HepG2 (cell line): ENCODE measurements around the gene KDM4B. TPM values are rescaled to one million over a fixed set of nuclear protein-coding genes. Genes with fewer than 3 reads are reported as not detected.

Experiments
- ATAC-seq: fragments of 200-7000 bp; cut with Tn5 transposase; 3 replicates; pipeline ENCODE4 v1.9.1; 2020; ENCODE audit warnings: mild to moderate bottlenecking, moderate library complexity
- BruUV-seq: library from RNA; stranded (reverse); fragments of 400-500 nt; replicated peaks from 2 replicates; lab custom pipeline; 2021; lab: Mats Ljungman, UMichigan
- CTCF ChIA-PET: fragments of 300-600 bp; formaldehyde crosslinking; extraction: SDS; loops from one replicate; lab custom pipeline; 2021; ENCODE audit warnings: low total read pairs, inconsistent platforms, low intra/inter-chr PET ratio; lab: Yijun Ruan, JAX
- POLR2A ChIA-PET: fragments of 350-600 bp; sonication (Branson Sonifier 250); formaldehyde crosslinking; loops from one replicate; lab custom pipeline; 2020; ENCODE audit warnings: antibody characterized with exemption, inconsistent platforms; lab: Yijun Ruan, JAX
- DNase-seq: peaks from one replicate; pipeline ENCODE4 v3.0.0-alpha.2; 2015; ENCODE audit warnings: low spot score
- FAIRE-seq: peaks from 3 replicates; lab custom pipeline; 2011; peaks lifted over from hg19 to GRCh38; lab: Jason Lieb, UNC
- H2AFZ ChIP-seq: one replicate; pipeline ENCODE4 v1.6.1; 2011; ENCODE audit warnings: low read length, inconsistent platforms
- H3K27ac ChIP-seq: fragments of 300-600 bp; 3 replicates; pipeline ENCODE4 v1.8.0; 2011; ENCODE audit warnings: mixed run types, mild to moderate bottlenecking, mixed read lengths, low read length, inconsistent platforms; ENCODE audit not compliant: insufficient read depth; ENCODE audit errors: extremely low read length
- H3K27me3 ChIP-seq, 2 experiments: fragments of 200-600 bp in 1 of 2; 2 replicates in 1 of 2; 3 replicates in 1 of 2; pipeline versions ENCODE4 v1.6.0 to v1.8.0; 2011; ENCODE audit warnings: low read length in 2 of 2, mild to moderate bottlenecking in 2 of 2, moderate library complexity in 2 of 2, inconsistent platforms in 1 of 2; ENCODE audit not compliant: insufficient read depth in 2 of 2, control insufficient read depth in 1 of 2
- H3K36me3 ChIP-seq, 2 experiments: fragments of 200-600 bp in 1 of 2; replicated peaks in 1 of 2; 2 replicates in 1 of 2; 3 replicates in 1 of 2; pipeline versions ENCODE4 v1.5.1 to v1.8.0; 2011; ENCODE audit warnings: low read length in 2 of 2, inconsistent platforms in 1 of 2; ENCODE audit not compliant: insufficient read depth in 2 of 2, control insufficient read depth in 1 of 2
- H3K4me1 ChIP-seq: 2 replicates; pipeline ENCODE4 v1.5.1; 2012; ENCODE audit warnings: low read length, inconsistent platforms; ENCODE audit not compliant: insufficient read depth
- H3K4me2 ChIP-seq: 2 replicates; pipeline ENCODE4 v1.6.0; 2011; ENCODE audit warnings: low read depth, low read length, inconsistent platforms
- H3K4me3 ChIP-seq, 3 experiments: fragments of 200-600 bp in 1 of 3; sonication (generic), shearing (Covaris generic) in 1 of 3; replicated peaks in 1 of 3; 2 replicates each; pipeline ENCODE4 v1.5.1; 2011 to 2016; ENCODE audit warnings: low read length in 3 of 3, inconsistent platforms in 2 of 3, low read depth in 2 of 3, mild to moderate bottlenecking in 2 of 3, control low read depth in 1 of 3, mixed read lengths in 1 of 3; ENCODE audit not compliant: insufficient read depth in 1 of 3
- H3K79me2 ChIP-seq: one replicate; pipeline ENCODE4 v1.6.1; 2011; ENCODE audit warnings: low read length, inconsistent platforms; ENCODE audit not compliant: insufficient read depth
- H3K9ac ChIP-seq: 2 replicates; pipeline ENCODE4 v1.6.0; 2011; ENCODE audit warnings: mild to moderate bottlenecking, low read depth, low read length, inconsistent platforms; ENCODE audit not compliant: insufficient read depth
- H3K9me3 ChIP-seq: 2 replicates; pipeline ENCODE4 v1.5.1; 2012; ENCODE audit warnings: mild to moderate bottlenecking, low read length
- H4K20me1 ChIP-seq: 2 replicates; pipeline ENCODE4 v1.6.0; 2011; ENCODE audit warnings: inconsistent platforms, mild to moderate bottlenecking, low read length, moderate library complexity; ENCODE audit not compliant: insufficient read depth
- AGO2 ChIP-seq: fragments of 200-400 bp; formaldehyde crosslinking; optimal IDR thresholded peaks from 2 replicates; pipeline ENCODE3; 2017; ENCODE audit warnings: mild to moderate bottlenecking, low read depth, low read length, moderate library complexity
- BORCS8-MEF2B ChIP-seq: sonication (generic); formaldehyde crosslinking; IDR thresholded peaks from 2 replicates; pipeline ENCODE4 v1.8.0; 2022; ENCODE audit warnings: mild to moderate bottlenecking, missing genetic modification reagents
- CBX5 ChIP-seq: sonication (generic); formaldehyde crosslinking; IDR thresholded peaks from 2 replicates; pipeline ENCODE4 v1.4.0; 2020; ENCODE audit warnings: missing genetic modification reagents, borderline replicate concordance
- FOXM1 ChIP-seq: sonication (generic); formaldehyde crosslinking; IDR thresholded peaks from 2 replicates; pipeline ENCODE4 v1.5.0; 2020; ENCODE audit warnings: missing genetic modification reagents
- HMGXB3 ChIP-seq: sonication (generic); formaldehyde crosslinking; IDR thresholded peaks from 2 replicates; pipeline ENCODE4 v1.4.0; 2020; ENCODE audit warnings: missing genetic modification reagents, borderline replicate concordance
- IRF2 ChIP-seq: IDR thresholded peaks from 2 replicates; pipeline ENCODE4 v1.6.1; 2018; ENCODE audit warnings: missing genetic modification reagents, missing compliant biosample characterization
- KMT2B ChIP-seq: IDR thresholded peaks from 2 replicates; pipeline ENCODE4 v1.6.1; 2016; ENCODE audit warnings: missing genetic modification reagents, missing compliant biosample characterization
- POLR2AphosphoS5 ChIP-seq: IDR thresholded peaks from 2 replicates; pipeline ENCODE4 v1.6.1; 2012; ENCODE audit warnings: low read depth, low read length
- RARA ChIP-seq: IDR thresholded peaks from 2 replicates; pipeline ENCODE4 v1.6.1; 2016; ENCODE audit warnings: missing genetic modification reagents, missing compliant biosample characterization
- ZFP41 ChIP-seq: sonication (generic); formaldehyde crosslinking; IDR thresholded peaks from 2 replicates; pipeline ENCODE4 v1.4.0; 2020; ENCODE audit warnings: mild to moderate bottlenecking, missing genetic modification reagents, borderline replicate concordance
- ZNF687 ChIP-seq: sonication (generic); formaldehyde crosslinking; IDR thresholded peaks from 2 replicates; pipeline ENCODE4 v1.5.1; 2020; ENCODE audit warnings: mild to moderate bottlenecking, missing genetic modification reagents, moderate library complexity
- WGBS: methylation state at CpG from one replicate; pipeline ENCODE4 v1.1.6; 2017; ENCODE audit warnings: low lambda C conversion rate; 5-methylcytosine and 5-hydroxymethylcytosine counted together
- in situ Hi-C: cut with HindIII; loops from 2 replicates; pipeline ENCODE4 v1.10.0; 2017; ENCODE audit warnings: low pct_unique_long_range_greater_than_20kb; ENCODE audit not compliant: extremely low pct_ligation_motif_present
- intact Hi-C: fragments of 100-400 bp; cut with micrococcal nuclease; formaldehyde crosslinking; loops from one replicate; pipeline ENCODE4 v1.10.0; 2022; ENCODE audit not compliant: unreplicated experiment
- polyA plus RNA-seq, 8 experiments: library from polyadenylated mRNA; depleted of rRNA in 3 of 8; stranded (reverse) in 7 of 8; unstranded in 1 of 8; fragments of >200 nt; fragmentation: Illumina TruSeq in 4 of 8; extraction: Trizol in 4 of 8; gene quantifications; 2 replicates each; pipeline versions ENCODE4 v1.2.1 to v1.2.3, GENCODE V29; 2011 to 2016; ENCODE audit warnings: low read depth in 4 of 8, missing spikeins in 1 of 8, mixed read lengths in 1 of 8; ENCODE audit not compliant: insufficient read depth in 1 of 8
- total RNA-seq, 5 experiments: library from RNA; depleted of rRNA; stranded (reverse); fragments of >200 nt; fragmentation: Illumina TruSeq; extraction: Trizol; gene quantifications; 2 replicates each; pipeline ENCODE4 v1.2.3, GENCODE V29; 2016; ENCODE audit warnings: low read depth in 1 of 5
- TF ChIP-seq, protein P1 (sequence below): sonication (generic); formaldehyde crosslinking; IDR thresholded peaks from 2 replicates; pipeline ENCODE4 v1.4.0; 2020; ENCODE audit warnings: missing genetic modification reagents

The KDM4B gene
- total and polyA plus RNA-seq, 2 of the 13 experiments (the other 11 are each of a cell fraction or from before 2014, with no cell fraction given): 4.9 to 14.6 TPM

DNA sequence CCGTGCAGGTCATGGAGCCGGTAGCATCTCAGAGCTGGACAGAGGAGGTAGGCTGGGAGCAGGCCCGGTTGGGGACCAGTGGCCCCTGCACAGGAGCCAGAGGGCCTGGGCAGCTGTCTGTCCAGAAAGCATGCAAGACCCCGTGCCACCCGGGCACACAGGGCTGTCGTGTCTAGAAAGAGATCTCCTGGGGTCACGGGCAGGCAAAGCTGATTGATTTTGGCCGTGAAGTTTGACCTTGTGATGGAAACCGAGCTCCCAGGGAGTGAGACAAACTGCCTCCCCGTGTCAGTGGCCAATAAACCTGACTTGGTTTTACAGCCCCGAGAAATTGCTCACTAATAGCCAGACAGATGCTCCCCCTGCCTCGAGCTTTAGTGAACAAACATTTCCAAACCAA, 98.8 kb downstream of the KDM4B start (continued):
- TF ChIP-seq HMGXB3 (CRISPR knock-in tag) (no peak), FOXM1 (CRISPR knock-in tag) (no peak), IRF2 (CRISPR knock-in tag) (no peak), CBX5 (CRISPR knock-in tag) (no peak), RARA (CRISPR knock-in tag) (peak; percentile 34; the same call in 1 of the 2 replicates)

GRCh38 chr19:5068233-5069072, 99.5 kb downstream of the KDM4B start:
- 86% methylated on average over 22 of the region's 39 CpGs for WGBS
- H3K4me2 ChIP-seq: peak overlapping the region; percentile 32; the same call in 1 of the 2 replicates
- H2AFZ ChIP-seq: no peak overlapping the region
- H4K20me1 ChIP-seq: peaks cover 12% of the 10 kb centered on the region; the same call in 1 of the 2 replicates
- no peaks in the 10 kb centered on the region for H3K27me3 ChIP-seq
- intact Hi-C loops (no loop called here), in situ Hi-C loops (no loop called here)
- FAIRE-seq (no peak), DNase-seq (peak; percentile 26), ATAC-seq (peak; percentile 65)
- no TSS peak for BruUV-seq
- peak overlapping the region; percentile 43 for H3K27ac ChIP-seq
- POLR2A ChIA-PET: no interaction called here
- H3K4me3 ChIP-seq: no peak overlapping the region
- H3K4me1 ChIP-seq: peaks cover 22% of the 10 kb centered on the region
- no peaks in the 10 kb centered on the region for H3K9me3 ChIP-seq
- CTCF ChIA-PET: no interaction called here
- H3K36me3 ChIP-seq: peaks cover 10 to 21% of the 10 kb centered on the region in 2 experiments
- H3K9ac ChIP-seq: no peak overlapping the region
- no peaks in the 10 kb centered on the region for H3K79me2 ChIP-seq
- TF ChIP-seq, protein P1, sequence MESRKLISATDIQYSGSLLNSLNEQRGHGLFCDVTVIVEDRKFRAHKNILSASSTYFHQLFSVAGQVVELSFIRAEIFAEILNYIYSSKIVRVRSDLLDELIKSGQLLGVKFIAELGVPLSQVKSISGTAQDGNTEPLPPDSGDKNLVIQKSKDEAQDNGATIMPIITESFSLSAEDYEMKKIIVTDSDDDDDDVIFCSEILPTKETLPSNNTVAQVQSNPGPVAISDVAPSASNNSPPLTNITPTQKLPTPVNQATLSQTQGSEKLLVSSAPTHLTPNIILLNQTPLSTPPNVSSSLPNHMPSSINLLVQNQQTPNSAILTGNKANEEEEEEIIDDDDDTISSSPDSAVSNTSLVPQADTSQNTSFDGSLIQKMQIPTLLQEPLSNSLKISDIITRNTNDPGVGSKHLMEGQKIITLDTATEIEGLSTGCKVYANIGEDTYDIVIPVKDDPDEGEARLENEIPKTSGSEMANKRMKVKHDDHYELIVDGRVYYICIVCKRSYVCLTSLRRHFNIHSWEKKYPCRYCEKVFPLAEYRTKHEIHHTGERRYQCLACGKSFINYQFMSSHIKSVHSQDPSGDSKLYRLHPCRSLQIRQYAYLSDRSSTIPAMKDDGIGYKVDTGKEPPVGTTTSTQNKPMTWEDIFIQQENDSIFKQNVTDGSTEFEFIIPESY (CRISPR knock-in tag): peak; percentile 90
- TF ChIP-seq BORCS8-MEF2B (CRISPR knock-in tag) (no peak), AGO2 (peak; percentile 49), POLR2AphosphoS5 (no peak), KMT2B (CRISPR knock-in tag) (no peak), ZNF687 (CRISPR knock-in tag) (peak; percentile 53), ZFP41 (CRISPR knock-in tag) (no peak)
